T-helper 17 cell (primary cell): ENCODE results near the gene TRIM13. TPM values are rescaled to one million over a fixed set of nuclear protein-coding genes. Genes with fewer than 3 reads are reported as not detected.
"Not testable (repeated sequence)": the region's sequence is repeated elsewhere in the genome, so short reads cannot be mapped to it uniquely, and the experiment has no call there.

ENCODE experiments used
- ATAC-seq: fragments of 150-1000 bp; cut with Tn5 transposase; 2 replicates; pipeline ENCODE4 v1.10.0; 2021; ENCODE audit warnings: mild to moderate bottlenecking, moderate library complexity
- DNase-seq, 3 donors: peaks; one replicate each; pipeline versions ENCODE4 v3.0.0 to v3.0.0-alpha.2; 2020 to 2021
- H3K9me3 ChIP-seq: one replicate; pipeline ENCODE4 v1.7.0; 2013; ENCODE audit warnings: low read length, mild to moderate bottlenecking; ENCODE audit not compliant: control insufficient read depth, poor library complexity, severe bottlenecking
- H3K27ac Mint-ChIP-seq: one replicate; pipeline ENCODE4 v1.8.0; 2022; ENCODE audit warnings: mild to moderate bottlenecking, moderate library complexity, mixed read lengths
- H3K27me3 Mint-ChIP-seq: one replicate; pipeline ENCODE4 v1.8.0; 2022; ENCODE audit warnings: mixed read lengths
- H3K36me3 Mint-ChIP-seq: one replicate; pipeline ENCODE4 v1.8.0; 2022; ENCODE audit warnings: low read depth, mixed read lengths
- H3K4me1 Mint-ChIP-seq: one replicate; pipeline ENCODE4 v1.8.0; 2022; ENCODE audit warnings: mild to moderate bottlenecking, mixed read lengths
- H3K4me3 Mint-ChIP-seq: one replicate; pipeline ENCODE4 v1.8.0; 2022; ENCODE audit warnings: mild to moderate bottlenecking, moderate library complexity, mixed read lengths
- total RNA-seq, 4 donors: library from RNA in 2 of 4; stranded (reverse) in 2 of 4; gene quantifications; one replicate each; pipeline ENCODE4 v1.2.3 and lab custom pipeline; 2022 to 2026

Gene TRIM13
- total RNA-seq, 2 donors from 2014 or later = 18.5 to 27.5 TPM

DNA sequence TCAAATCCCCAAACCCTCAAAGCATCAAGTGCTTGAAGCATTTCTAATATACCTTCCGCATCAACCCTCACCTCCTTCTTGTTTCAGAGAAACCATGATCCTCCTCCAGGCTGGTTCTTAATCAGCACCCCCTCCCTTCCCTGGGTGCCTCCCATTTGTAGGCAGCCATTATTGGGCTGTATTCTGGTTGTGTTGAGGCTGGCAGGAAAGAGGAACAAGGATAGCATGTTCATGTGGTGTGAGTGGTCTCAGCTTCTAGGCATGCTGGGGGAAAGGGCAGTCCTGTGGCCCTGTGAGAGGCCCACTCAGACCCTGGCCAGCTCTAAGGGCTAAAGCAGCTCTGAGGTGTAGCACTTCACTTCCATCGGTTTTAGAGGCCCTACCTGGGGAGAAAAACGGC lies 18.9 kb upstream of the TRIM13 start:
- Mint-ChIP-seq H3K27me3 (no peaks in the 10 kb centered on the region), H3K36me3 (no peaks in the 10 kb centered on the region), H3K4me3 (no peak overlapping the region), H3K4me1 (peaks cover 2% of the 10 kb centered on the region), H3K27ac (no peak overlapping the region)
- DNase-seq (no peak), ATAC-seq (no peak)
- H3K9me3 ChIP-seq = no peaks in the 10 kb centered on the region

- no peaks in the 10 kb centered on the region for H3K27me3 Mint-ChIP-seq
- no peaks in the 10 kb centered on the region for H3K36me3 Mint-ChIP-seq
- ATAC-seq = no peak
Measured at GRCh38 chr13:49980266-49980665, 16.6 kb upstream of the TRIM13 start.

DNA sequence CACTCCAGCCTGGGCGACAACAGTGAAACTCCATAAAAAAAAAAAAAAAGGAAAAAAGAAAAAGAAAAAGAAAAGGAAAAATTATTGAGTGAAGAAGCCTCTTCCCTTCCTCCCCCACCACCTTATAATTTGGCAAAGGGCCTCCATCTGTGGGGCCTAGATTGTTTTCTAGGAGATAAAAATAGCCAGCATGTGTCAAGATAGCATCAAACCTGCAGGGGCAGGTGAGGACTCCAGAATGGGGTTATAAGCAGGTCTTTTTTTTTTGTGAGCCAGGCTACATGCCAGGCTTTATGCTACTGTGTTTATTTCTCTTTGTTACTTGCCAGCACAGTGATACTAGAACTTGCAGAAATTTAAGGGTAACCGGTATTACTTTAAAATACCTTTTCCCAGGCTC lies 11.7 kb upstream of the TRIM13 start:
- no peaks in the 10 kb centered on the region for H3K9me3 ChIP-seq
- H3K27me3 Mint-ChIP-seq = no peaks in the 10 kb centered on the region
- H3K4me3 Mint-ChIP-seq = no peak overlapping the region
- H3K4me1 Mint-ChIP-seq = no peaks in the 10 kb centered on the region
- H3K27ac Mint-ChIP-seq = no peak overlapping the region
- H3K36me3 Mint-ChIP-seq = no peaks in the 10 kb centered on the region
- DNase-seq (no peak), ATAC-seq (no peak)

More at GRCh38 chr13:49980266-49980665, 16.6 kb upstream of the TRIM13 start:
- no peak for DNase-seq
- no peaks in the 10 kb centered on the region for H3K9me3 ChIP-seq
- Mint-ChIP-seq H3K4me1 (peaks cover 2% of the 10 kb centered on the region), H3K4me3 (no peak overlapping the region), H3K27ac (peak overlapping the region; percentile 68)

- H3K4me1 Mint-ChIP-seq = no peaks in the 10 kb centered on the region
- DNase-seq (no peak), ATAC-seq (no peak)
- no peak overlapping the region for H3K4me3 Mint-ChIP-seq
- no peaks in the 10 kb centered on the region for H3K9me3 ChIP-seq
- no peaks in the 10 kb centered on the region for H3K27me3 Mint-ChIP-seq
- H3K27ac Mint-ChIP-seq = no peak overlapping the region
- no peaks in the 10 kb centered on the region for H3K36me3 Mint-ChIP-seq
Measured at GRCh38 chr13:49986471-49986870, 10.4 kb upstream of the TRIM13 start.

- not testable (repeated sequence) for H3K27me3 Mint-ChIP-seq, DNase-seq, H3K27ac Mint-ChIP-seq, H3K36me3 Mint-ChIP-seq, H3K4me3 Mint-ChIP-seq, ATAC-seq, H3K4me1 Mint-ChIP-seq, H3K9me3 ChIP-seq
Measured at GRCh38 chr13:49990612-49991011, 6.2 kb upstream of the TRIM13 start.

DNA sequence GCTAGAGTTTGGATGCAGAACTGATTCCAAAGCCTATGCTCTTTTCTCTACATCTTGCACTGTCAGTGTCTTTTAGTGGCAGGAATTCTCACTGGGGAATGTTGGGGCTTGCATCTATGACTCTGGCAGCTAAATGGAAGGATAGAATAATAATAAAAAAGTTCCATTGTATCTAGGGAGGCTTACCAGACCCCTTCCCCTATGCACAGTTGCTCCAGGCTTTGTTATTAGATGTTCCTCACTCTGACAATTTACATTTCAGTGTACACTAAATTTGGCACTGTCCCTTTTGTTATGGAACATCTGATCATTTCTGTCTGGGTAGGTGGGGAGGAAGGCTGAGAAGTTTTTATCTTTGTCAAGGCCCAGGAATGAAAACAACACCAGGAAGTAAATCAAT lies 3.7 kb upstream of the TRIM13 start:
- Mint-ChIP-seq H3K4me3 (no peak overlapping the region), H3K27me3 (no peaks in the 10 kb centered on the region), H3K4me1 (peaks cover 17% of the 10 kb centered on the region), H3K27ac (peak overlapping the region; percentile 77), H3K36me3 (no peaks in the 10 kb centered on the region)
- DNase-seq = no peak
- no peaks in the 10 kb centered on the region for H3K9me3 ChIP-seq
- ATAC-seq = no peak

- Mint-ChIP-seq H3K27me3 (no peaks in the 10 kb centered on the region), H3K27ac (no peak overlapping the region), H3K4me3 (no peak overlapping the region), H3K4me1 (peaks cover 22% of the 10 kb centered on the region), H3K36me3 (no peaks in the 10 kb centered on the region)
- DNase-seq = no peak
- ATAC-seq = no peak
- no peaks in the 10 kb centered on the region for H3K9me3 ChIP-seq
Measured at GRCh38 chr13:49993666-49994065, 3.2 kb upstream of the TRIM13 start.

DNA sequence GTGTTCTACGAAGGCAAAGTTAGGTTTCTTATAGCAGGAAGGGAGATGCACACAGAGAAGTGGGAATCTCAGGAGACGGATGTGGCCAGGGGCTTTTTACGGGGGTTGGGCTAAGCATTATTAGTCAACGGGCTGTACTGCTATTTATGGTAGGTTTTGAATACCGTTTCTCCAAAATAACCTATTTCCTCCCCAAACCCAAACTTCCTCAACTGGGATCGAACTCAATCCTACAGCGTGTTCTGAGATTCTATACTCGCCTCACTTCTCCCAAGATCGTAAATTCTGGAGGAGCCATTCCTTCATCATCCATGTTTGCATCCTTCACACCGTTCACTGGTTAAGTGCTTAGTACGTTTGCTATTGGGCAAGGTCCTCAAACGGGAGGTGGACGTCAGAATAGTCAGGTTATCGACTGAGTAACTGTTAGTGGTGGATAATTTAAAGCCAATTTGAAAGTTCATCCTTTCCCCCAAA lies 1.2 kb upstream of the TRIM13 start:
- Mint-ChIP-seq H3K27me3 (no peaks in the 10 kb centered on the region), H3K36me3 (peaks cover 2% of the 10 kb centered on the region), H3K27ac (peak overlapping the region; percentile 86), H3K4me1 (peaks cover 26% of the 10 kb centered on the region), H3K4me3 (peak overlapping the region; percentile 86)
- no peak for ATAC-seq
- H3K9me3 ChIP-seq = no peaks in the 10 kb centered on the region
- DNase-seq = no peak

GRCh38 chr13:49996161-49996915 lies 504 bp upstream of the TRIM13 start:
- peak; percentile 67 for ATAC-seq
- DNase-seq = peak; percentile 75 to 90 (median 84)
- peaks cover 2% of the 10 kb centered on the region for H3K36me3 Mint-ChIP-seq
- peak overlapping the region; percentile 86 for H3K4me3 Mint-ChIP-seq
- H3K4me1 Mint-ChIP-seq = peaks cover 26% of the 10 kb centered on the region
- H3K27me3 Mint-ChIP-seq = no peaks in the 10 kb centered on the region
- H3K9me3 ChIP-seq = no peaks in the 10 kb centered on the region
- peak overlapping the region; percentile 86 for H3K27ac Mint-ChIP-seq

DNA sequence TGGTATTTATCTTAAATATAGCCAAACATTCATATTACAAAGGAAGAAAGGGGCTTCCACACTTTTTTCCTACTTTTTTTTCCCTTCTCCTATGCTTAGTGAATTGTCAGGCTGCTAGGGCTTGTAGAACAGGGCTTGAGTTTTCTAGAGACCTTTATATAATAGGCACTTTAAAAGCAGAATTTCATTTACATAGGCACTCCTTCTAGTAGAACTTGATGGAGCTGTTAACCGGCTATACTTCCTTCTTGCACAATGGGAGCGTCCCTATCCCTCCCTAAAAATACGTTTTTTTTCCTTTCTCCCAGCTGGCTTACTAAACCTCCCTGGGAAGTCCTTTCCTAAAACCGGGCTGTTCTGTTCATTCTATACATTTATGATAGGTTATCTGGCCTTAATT lies 1.1 kb downstream of the TRIM13 start:
- ATAC-seq = no peak
- Mint-ChIP-seq H3K27ac (peak overlapping the region; percentile 86), H3K27me3 (no peaks in the 10 kb centered on the region), H3K4me1 (peaks cover 23% of the 10 kb centered on the region), H3K4me3 (peak overlapping the region; percentile 86), H3K36me3 (peaks cover 2% of the 10 kb centered on the region)
- no peak for DNase-seq
- H3K9me3 ChIP-seq = no peaks in the 10 kb centered on the region

DNA sequence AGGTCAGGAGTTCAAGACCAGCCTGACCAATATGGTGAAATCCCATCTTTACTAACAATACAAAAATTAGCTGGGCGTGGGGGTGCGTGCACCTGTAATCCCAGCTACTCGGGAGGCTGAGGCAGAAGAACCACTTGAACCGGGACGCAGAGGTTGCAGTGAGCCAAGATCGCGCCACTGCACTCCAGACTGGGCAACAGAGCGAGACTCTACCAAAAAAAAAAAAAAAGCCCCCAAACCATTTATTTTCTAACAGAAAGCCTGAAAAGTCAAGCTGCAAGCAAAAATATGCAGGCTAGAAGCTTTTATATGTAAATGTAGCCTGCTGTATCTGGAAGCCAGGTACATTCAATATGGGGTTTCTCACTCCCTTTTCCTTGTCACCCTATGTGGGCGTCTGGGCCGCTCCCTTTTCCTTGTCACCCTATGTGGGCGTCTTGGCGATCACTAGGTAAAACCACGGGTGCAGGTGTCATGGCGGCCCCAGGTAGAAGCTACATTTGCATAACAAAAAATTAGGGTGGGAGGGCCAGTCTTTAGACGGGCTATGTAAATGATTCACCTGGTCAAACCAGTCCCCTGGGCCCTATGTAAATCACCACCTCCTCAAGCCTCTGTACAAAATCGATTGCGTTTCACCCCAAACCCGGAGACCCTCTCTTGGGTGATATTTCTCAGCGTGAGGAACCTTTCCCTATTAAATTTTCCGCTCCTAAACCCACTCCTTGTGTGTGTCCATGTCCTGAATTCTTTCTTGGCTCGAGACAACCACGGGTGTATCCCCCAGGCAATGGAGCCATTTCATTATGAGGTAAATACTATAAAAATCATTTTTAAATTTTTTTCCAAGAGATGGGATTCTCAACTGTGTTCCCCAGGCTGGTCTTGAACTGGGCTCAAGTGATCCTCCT lies 2.1 kb downstream of the TRIM13 start:
- H3K9me3 ChIP-seq = no peaks in the 10 kb centered on the region
- no peak for DNase-seq
- ATAC-seq = no peak
- peak overlapping the region; percentile 86 for H3K4me3 Mint-ChIP-seq
- peaks cover 2% of the 10 kb centered on the region for H3K36me3 Mint-ChIP-seq
- peaks cover 23% of the 10 kb centered on the region for H3K4me1 Mint-ChIP-seq
- peak overlapping the region; percentile 86 for H3K27ac Mint-ChIP-seq
- no peaks in the 10 kb centered on the region for H3K27me3 Mint-ChIP-seq

- peak overlapping the region; percentile 88 for H3K27ac Mint-ChIP-seq
- H3K4me1 Mint-ChIP-seq = peaks cover 21% of the 10 kb centered on the region
- peaks cover 2% of the 10 kb centered on the region for H3K36me3 Mint-ChIP-seq
- no peak for DNase-seq
- no peaks in the 10 kb centered on the region for H3K27me3 Mint-ChIP-seq
- no peak for ATAC-seq
- H3K4me3 Mint-ChIP-seq = no peak overlapping the region
- H3K9me3 ChIP-seq = no peaks in the 10 kb centered on the region
Measured at GRCh38 chr13:50001287-50001686, 4.4 kb downstream of the TRIM13 start.

- H3K36me3 Mint-ChIP-seq = no peaks in the 10 kb centered on the region
- H3K4me1 Mint-ChIP-seq = peaks cover 9% of the 10 kb centered on the region
- H3K27ac Mint-ChIP-seq = peak overlapping the region; percentile 29
- H3K4me3 Mint-ChIP-seq = no peak overlapping the region
- no peak for ATAC-seq
- no peaks in the 10 kb centered on the region for H3K9me3 ChIP-seq
- no peaks in the 10 kb centered on the region for H3K27me3 Mint-ChIP-seq
- DNase-seq = no peak
Measured at GRCh38 chr13:50006426-50007135, 9.7 kb downstream of the TRIM13 start.
